Endometrial microvascular endothelial cells (primary cell): ENCODE results near the gene NRP2. TPM values are rescaled to one million over a fixed set of nuclear protein-coding genes. Genes with fewer than 3 reads are reported as not detected.

Source experiments
- in situ Hi-C: cut with HindIII; loops from 2 replicates; pipeline ENCODE4 v1.10.0; 2017; ENCODE audit warnings: low sequenced_read_pairs, low pct_unique_long_range_greater_than_20kb; ENCODE audit errors: inconsistent ontology term
- total RNA-seq: library from RNA; depleted of rRNA; stranded (reverse); fragments of >200 nt; gene quantifications from one replicate; pipeline ENCODE4 v1.2.3, GENCODE V29; 2015; ENCODE audit errors: inconsistent ontology term

Gene NRP2
- total RNA-seq, 1 donor from 2014 or later = 56.2 TPM

- in situ Hi-C loops = no loop called here
Measured at GRCh38 chr2:205808486-205809121, 126.3 kb downstream of the NRP2 start.

DNA sequence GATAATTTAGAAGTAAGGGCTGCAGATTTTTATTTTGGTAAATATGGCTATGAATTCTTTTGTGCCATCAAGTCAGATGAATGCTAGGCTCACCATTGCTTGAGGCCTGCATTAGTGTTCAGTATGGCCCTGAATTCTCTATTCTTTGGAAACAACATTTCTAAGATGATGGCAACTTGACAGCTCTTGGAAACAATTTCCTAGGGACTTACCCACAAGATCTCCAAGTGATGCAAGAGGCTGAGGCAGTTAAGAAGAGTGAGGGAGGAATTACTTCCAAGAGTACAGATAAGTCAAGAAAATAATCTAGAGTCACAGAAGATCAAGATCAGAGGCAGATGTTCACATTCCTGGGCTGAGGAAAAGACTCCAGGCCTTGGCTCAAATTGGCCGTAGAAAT, 129.1 kb downstream of the NRP2 start:
- in situ Hi-C loops = no loop called here

- in situ Hi-C loops = no loop called here
Measured at GRCh38 chr2:205814039-205814364, 131.7 kb downstream of the NRP2 start.

- in situ Hi-C loops = no loop called here
Measured at GRCh38 chr2:205815673-205816072, 133.4 kb downstream of the NRP2 start.

GRCh38 chr2:205816268-205816667, 134.0 kb downstream of the NRP2 start:
- in situ Hi-C loops = no loop called here

DNA sequence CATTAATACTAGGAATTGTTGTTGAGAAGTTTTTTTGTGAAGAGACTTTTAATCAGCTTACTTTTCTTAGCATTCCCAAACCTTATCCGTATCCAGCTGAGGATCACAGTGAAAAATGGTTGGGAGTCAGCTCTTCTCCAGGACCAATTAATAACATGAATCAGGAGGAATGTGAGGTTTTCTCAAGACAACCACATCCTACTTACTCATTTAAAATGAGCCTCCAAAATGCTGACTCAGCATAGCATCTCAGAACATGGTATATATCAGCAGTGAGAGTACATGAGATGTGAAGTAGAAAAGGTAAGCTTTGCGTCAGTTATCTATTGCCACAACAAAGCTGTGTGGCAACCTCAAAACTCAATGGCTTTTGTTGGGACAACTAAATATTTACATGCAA, 140.3 kb downstream of the NRP2 start:
- in situ Hi-C loops = no loop called here

DNA sequence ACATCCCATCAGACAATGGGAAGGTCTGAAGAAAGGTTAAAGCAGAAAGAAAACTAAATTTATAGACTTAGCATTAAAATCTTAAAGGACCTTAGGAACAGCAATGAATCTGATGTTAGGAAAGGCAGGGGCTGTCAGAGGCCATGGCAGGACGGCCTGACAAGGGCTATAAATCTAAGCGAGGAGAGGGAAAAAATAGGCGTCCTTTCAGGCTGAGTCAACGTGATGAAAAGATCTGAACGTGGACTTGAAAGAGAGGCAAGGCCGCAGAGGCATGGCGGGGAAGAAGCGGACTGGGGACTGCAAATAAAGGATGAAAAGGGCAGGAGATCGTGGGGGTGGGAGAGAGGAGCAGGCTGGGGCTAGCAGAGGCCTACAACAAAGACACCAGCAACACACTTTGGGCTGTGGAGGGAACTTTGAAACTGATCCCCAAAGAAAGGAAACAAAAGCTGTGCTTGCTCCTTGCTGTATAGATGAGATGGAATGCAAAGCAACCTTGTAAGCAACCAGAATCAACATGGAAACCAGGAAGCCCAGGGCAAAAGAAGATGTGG, 145.6 kb downstream of the NRP2 start:
- in situ Hi-C loops = no loop called here

DNA sequence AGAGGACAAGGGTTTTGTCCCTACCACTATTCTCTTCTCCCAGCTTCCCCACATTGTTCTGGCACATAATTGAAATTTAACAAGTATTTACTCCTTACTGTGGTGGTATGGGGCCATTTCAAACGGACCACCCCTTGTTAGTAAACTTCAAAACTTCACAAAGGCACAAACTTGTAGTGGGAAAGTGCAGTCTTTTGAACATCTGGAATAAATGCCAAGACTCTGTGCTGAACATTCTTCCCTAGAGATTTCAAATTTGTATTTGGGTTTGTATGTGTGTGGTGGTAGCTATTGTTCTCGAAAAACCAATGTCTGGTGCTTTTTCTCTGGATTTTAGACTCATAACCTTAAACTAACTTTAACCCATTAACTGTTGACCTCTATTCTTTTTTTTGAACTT, 151.6 kb downstream of the NRP2 start:
- in situ Hi-C loops = no loop called here

- in situ Hi-C loops = no loop called here
Measured at GRCh38 chr2:205834796-205835195, 152.5 kb downstream of the NRP2 start.

DNA sequence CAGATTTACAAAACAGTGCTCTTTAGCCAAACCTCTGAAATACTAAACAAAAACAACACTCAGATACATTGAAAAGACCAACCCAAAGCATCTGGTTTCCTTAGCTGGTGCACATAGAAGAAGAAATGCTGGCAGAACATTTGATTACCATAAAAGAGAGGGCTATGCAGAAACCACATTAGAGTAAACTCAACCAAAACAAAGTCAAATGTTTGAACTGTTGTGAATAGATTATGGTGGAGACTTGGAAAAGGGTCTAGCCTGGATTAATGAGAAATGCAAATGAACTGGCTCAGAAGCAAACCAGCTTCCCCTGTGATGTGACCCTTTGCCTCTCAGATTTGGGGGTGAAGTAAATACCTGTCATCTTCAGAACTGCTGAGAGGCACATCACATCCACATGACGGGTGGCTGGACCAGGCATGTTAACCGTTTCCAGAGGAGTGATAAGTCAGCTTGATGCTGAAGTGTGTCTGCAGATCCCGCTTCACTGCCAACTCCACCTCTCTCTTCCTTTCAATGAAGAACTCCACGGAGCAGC, 153.0 kb downstream of the NRP2 start:
- in situ Hi-C loops = no loop called here

GRCh38 chr2:205835923-205836322, 153.6 kb downstream of the NRP2 start:
- in situ Hi-C loops = no loop called here

DNA sequence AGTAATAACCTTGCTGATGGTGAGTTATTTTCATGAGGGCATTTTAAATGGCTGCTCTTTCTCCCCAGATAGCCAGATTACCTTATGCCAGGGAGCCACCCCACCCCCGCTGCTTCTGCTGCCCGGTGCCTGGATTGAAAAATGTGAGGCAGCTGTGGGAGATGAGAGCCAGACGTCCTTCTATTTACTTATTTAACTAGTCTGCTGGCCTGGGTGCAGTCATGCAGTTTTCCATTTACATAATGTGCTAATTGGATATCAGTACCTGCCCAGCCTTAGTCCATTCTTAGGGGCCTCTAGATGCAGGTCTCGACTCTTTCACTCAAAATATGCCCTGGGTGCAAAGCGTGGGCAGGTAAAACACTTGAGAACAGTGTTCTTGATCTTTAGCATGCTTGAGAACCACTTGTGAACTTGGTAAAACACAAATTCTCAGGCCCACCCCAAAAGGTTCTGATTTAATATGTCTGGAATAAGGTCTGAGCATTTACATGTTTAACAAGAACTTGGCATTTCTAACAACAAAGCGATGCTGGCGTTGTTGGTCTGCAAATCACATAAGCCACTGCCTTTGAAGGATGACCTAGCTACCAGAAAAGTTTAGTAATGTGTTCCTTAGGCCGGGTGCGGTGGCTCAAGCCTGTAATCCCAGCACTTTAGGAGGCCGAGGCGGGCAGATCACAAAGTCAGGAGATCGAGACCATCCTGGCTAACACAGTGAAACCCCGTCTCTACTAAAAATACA, 154.3 kb downstream of the NRP2 start:
- in situ Hi-C loops = no loop called here

DNA sequence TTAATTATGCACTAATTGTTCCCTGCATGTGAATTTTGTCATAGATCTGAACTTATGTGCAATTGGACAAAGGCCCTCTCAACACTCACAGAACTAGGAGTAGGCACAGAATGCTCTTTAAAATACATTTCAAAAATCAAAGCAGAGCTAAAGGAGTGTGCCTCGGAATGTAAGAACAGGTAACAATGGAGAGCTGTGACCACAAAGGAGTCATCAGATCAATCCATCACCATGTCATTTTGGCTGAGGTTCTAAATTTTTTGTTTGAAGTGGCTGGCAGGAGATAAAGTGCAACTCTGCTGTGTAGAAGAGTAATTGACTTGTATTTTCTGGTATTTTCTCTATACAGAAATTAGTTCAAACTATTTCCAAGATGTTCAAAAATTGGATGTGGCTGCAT, 155.4 kb downstream of the NRP2 start:
- in situ Hi-C loops = no loop called here

DNA sequence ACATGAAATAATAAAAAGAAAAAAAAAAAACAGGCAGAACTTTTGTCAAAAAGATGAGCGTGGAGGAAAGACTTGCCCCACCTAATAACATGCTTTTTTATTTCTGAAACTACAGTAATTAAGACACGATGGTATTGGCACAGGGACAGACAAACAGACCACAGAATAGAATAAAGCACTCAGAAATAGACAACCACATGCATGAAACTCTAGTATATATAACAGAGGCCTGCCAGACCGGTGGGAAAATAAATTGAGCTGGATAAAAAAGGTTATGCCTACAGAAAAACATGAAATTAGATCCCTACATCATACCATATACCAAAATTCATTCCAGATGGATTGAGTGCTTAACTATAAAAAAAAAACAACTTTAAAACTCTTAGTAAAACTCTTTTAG, 163.1 kb downstream of the NRP2 start:
- in situ Hi-C loops = no loop called here
